Left colon (tissue), 2 donors: ENCODE data around the gene TACSTD2. TPM values are rescaled to one million over a fixed set of nuclear protein-coding genes. Genes with fewer than 3 reads are reported as not detected.

Source experiments
- ATAC-seq: fragments of 200-7000 bp; cut with Tn5 transposase; one replicate; pipeline ENCODE4 v1.9.1; 2020; ENCODE audit warnings: mild to moderate bottlenecking, moderate library complexity
- DNase-seq, 2 donors: peaks; one replicate each; pipeline ENCODE4 v3.0.0-alpha.2; 2020
- intact Hi-C, 2 donors: fragments of 100-400 bp; cut with DNase I in 1 of 2; cut with micrococcal nuclease in 1 of 2; formaldehyde crosslinking; loops; one replicate each; pipeline versions ENCODE4 v1.11.2 to v1.14.0; 2022; cut with DNase I, micrococcal nuclease
- total RNA-seq, 2 donors: library from RNA; stranded (reverse); fragmentation: NEBNext Ultra II Directional; extraction: Animal tissue kit (Norgen Biotek cat#: 25700); gene quantifications; one replicate each; pipeline ENCODE4 v1.2.1, GENCODE V29; 2021
- donor health status: DM: no; HTN: no; CAD: no.
- donor health status: DM: yes; HTN: yes; CAD: no.

Gene TACSTD2
- total RNA-seq, 2 donors from 2014 or later, result 0.37 to 0.42 TPM

DNA sequence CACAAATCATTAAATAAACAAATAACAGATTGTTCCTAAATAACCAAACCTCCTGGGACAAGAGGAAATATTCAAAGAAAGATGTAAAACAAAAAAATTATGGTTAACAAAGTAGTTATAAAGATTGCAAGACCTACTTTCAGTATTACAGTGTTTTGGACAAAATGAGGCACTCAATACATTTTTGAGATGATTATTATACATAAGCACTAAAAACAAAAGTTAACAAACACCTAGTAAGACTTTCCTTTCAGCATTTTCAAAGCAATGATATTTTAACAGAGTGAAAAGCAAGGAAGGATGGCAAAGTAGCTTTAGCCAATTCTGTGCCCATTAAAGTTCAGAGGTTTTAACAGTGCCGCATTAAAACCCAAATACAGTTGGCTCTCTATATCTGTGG is 47.8 kb downstream of the TACSTD2 start:
- ATAC-seq, result no peak
- intact Hi-C loops, result no loop called here
- no peak for DNase-seq

DNA sequence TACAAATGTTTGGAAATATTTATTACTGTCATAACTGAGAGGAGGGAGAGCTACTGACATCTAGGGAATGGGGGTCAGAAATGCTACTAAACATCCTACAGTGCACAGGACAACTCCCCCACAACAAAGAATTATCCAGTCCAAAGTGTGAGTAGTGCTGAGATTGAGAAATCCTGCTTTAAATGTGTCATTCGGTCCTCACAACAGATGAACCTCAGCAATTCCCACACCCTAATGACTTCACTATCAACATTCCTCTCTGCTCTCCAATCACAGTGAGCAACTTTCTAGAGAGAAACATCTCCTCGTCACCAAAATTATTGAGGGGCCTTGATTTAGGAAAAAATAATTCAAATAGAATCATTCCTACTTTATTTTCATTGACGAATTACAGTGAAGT is 48.5 kb downstream of the TACSTD2 start:
- DNase-seq (no peak), ATAC-seq (no peak)
- intact Hi-C loops, result no loop called here

Other genes starting within 250 kb of the TACSTD2 start
- gene OMA1, start 30.5 kb downstream of the TACSTD2 start, total RNA-seq, result 10 to 100 TPM; 23.8 to 26.2 TPM
- 10 to 100 TPM; 40.3 to 52.5 TPM for gene MYSM1, start 122.8 kb upstream of the TACSTD2 start, total RNA-seq
- gene JUN, start 206.8 kb upstream of the TACSTD2 start, total RNA-seq, result 100 to 1,000 TPM; 184 to 199 TPM